Trophoblast cell (in vitro differentiated cells and primary cell): ENCODE results near the gene MAP7D2.
"Not testable (repeated sequence)": the region's sequence is repeated elsewhere in the genome, so short reads cannot be mapped to it uniquely, and the experiment has no call there.

ENCODE experiments used
- DNase-seq, 2 donors: peaks; one replicate each; pipeline ENCODE4 v3.0.0-alpha.2; 2016
- H2AFZ ChIP-seq: 2 replicates; pipeline ENCODE4 v1.6.1; 2013; ENCODE audit warnings: low read length, moderate library complexity, mild to moderate bottlenecking; ENCODE audit not compliant: insufficient read depth, poor library complexity
- H2AK5ac ChIP-seq: 2 replicates; pipeline ENCODE4 v1.6.1; 2013; ENCODE audit warnings: mild to moderate bottlenecking, low read length
- H2BK120ac ChIP-seq: 2 replicates; pipeline ENCODE4 v1.6.1; 2013; ENCODE audit warnings: low read length, mild to moderate bottlenecking, moderate library complexity; ENCODE audit not compliant: insufficient read depth, poor library complexity
- H2BK12ac ChIP-seq: 2 replicates; pipeline ENCODE4 v1.6.1; 2013; ENCODE audit warnings: mild to moderate bottlenecking, low read length, moderate library complexity
- H2BK5ac ChIP-seq: 2 replicates; pipeline ENCODE4 v1.6.1; 2013; ENCODE audit warnings: low read length, low read depth, moderate library complexity, mild to moderate bottlenecking; ENCODE audit not compliant: poor library complexity
- H3K14ac ChIP-seq: 2 replicates; pipeline ENCODE4 v1.6.1; 2013; ENCODE audit warnings: mild to moderate bottlenecking, low read length
- H3K18ac ChIP-seq: 2 replicates; pipeline ENCODE4 v1.6.1; 2013; ENCODE audit warnings: mild to moderate bottlenecking, low read length
- H3K23ac ChIP-seq: 2 replicates; pipeline ENCODE4 v1.6.1; 2013; ENCODE audit warnings: low read length
- H3K27ac ChIP-seq: 2 replicates; pipeline ENCODE4 v1.5.1; 2013; ENCODE audit warnings: low read depth, mild to moderate bottlenecking, inconsistent platforms, low read length, moderate library complexity
- H3K27me3 ChIP-seq: 2 replicates; pipeline ENCODE4 v1.6.1; 2013; ENCODE audit warnings: inconsistent platforms, mild to moderate bottlenecking, low read length, moderate library complexity; ENCODE audit not compliant: insufficient read depth
- H3K36me3 ChIP-seq, 2 experiments: 1 replicate in 1 of 2; 2 replicates in 1 of 2; pipeline ENCODE4 v1.6.1; 2013; ENCODE audit warnings: low read length in 2 of 2, mild to moderate bottlenecking in 2 of 2, moderate library complexity in 1 of 2; ENCODE audit not compliant: insufficient read depth in 2 of 2, control insufficient read depth in 1 of 2
- H3K4ac ChIP-seq: 2 replicates; pipeline ENCODE4 v1.6.1; 2013; ENCODE audit warnings: low read depth, mild to moderate bottlenecking, low read length, moderate library complexity
- H3K4me1 ChIP-seq, 2 experiments: 1 replicate in 1 of 2; 2 replicates in 1 of 2; pipeline ENCODE4 v1.6.1; 2013; ENCODE audit warnings: low read length in 2 of 2, mild to moderate bottlenecking in 2 of 2, moderate library complexity in 1 of 2; ENCODE audit not compliant: insufficient read depth in 2 of 2, control insufficient read depth in 1 of 2
- H3K4me2 ChIP-seq: 2 replicates; pipeline ENCODE4 v1.6.1; 2013; ENCODE audit warnings: inconsistent platforms, mild to moderate bottlenecking, low read length, moderate library complexity
- H3K4me3 ChIP-seq: 2 replicates; pipeline ENCODE4 v1.5.1; 2013; ENCODE audit warnings: mild to moderate bottlenecking, low read depth, low read length, inconsistent platforms
- H3K79me1 ChIP-seq: one replicate; pipeline ENCODE4 v1.6.1; 2013; ENCODE audit warnings: low read length
- H3K79me2 ChIP-seq: 2 replicates; pipeline ENCODE4 v1.6.1; 2013; ENCODE audit warnings: low read length, mild to moderate bottlenecking; ENCODE audit not compliant: control insufficient read depth, insufficient read depth, poor library complexity
- H3K9ac ChIP-seq: 2 replicates; pipeline ENCODE4 v1.6.1; 2013; ENCODE audit warnings: mild to moderate bottlenecking, low read length
- H3K9me3 ChIP-seq: 2 replicates; pipeline ENCODE4 v1.6.1; 2013; ENCODE audit warnings: low read depth, mild to moderate bottlenecking, control low read depth, inconsistent platforms, low read length; ENCODE audit not compliant: insufficient read depth
- H4K12ac ChIP-seq: 2 replicates; pipeline ENCODE4 v1.6.1; 2013; ENCODE audit warnings: low read depth, mild to moderate bottlenecking, low read length, moderate library complexity
- H4K8ac ChIP-seq: 2 replicates; pipeline ENCODE4 v1.6.1; 2013; ENCODE audit warnings: low read depth, mild to moderate bottlenecking, low read length, moderate library complexity
- H4K91ac ChIP-seq: one replicate; pipeline ENCODE4 v1.6.1; 2013; ENCODE audit warnings: low read depth, mild to moderate bottlenecking, low read length, moderate library complexity
- WGBS: extraction: QIAGEN DNeasy Blood & Tissue Kit; methylation state at CpG from one replicate; pipeline ENCODE4 v1.1.7; 2013; ENCODE audit warnings: missing lambda C conversion rate; ENCODE audit not compliant: insufficient read length, insufficient coverage; ENCODE audit errors: extremely low coverage; 5-methylcytosine and 5-hydroxymethylcytosine counted together

The MAP7D2 gene

GRCh38 chrX:20128670-20129069 lies 12.0 kb upstream of the MAP7D2 start:
- Histone ChIP-seq H3K79me1 (no peaks in the 10 kb centered on the region), H3K4me2 (no peak overlapping the region), H2BK5ac (no peak overlapping the region), H2AK5ac (no peak overlapping the region), H3K79me2 (no peaks in the 10 kb centered on the region), H3K4me3 (no peak overlapping the region), H2AFZ (no peak overlapping the region), H3K27ac (no peak overlapping the region), H3K4ac (no peak overlapping the region), H3K23ac (no peak overlapping the region), H4K12ac (no peak overlapping the region), H2BK12ac (no peak overlapping the region), H3K9me3 (no peaks in the 10 kb centered on the region), H2BK120ac (no peak overlapping the region), H4K8ac (no peak overlapping the region), H3K18ac (no peak overlapping the region), H3K4me1 (no peaks in the 10 kb centered on the region), H4K91ac (no peak overlapping the region), H3K27me3 (no peaks in the 10 kb centered on the region), H3K14ac (no peak overlapping the region), H3K9ac (no peak overlapping the region), H3K36me3 (peaks cover 9 to 13% of the 10 kb centered on the region in 2 experiments)
- DNase-seq: no peak
- no CpG with 5 or more reads among the region's 4 CpGs for WGBS

- H3K79me1 ChIP-seq: not testable (repeated sequence)
Measured at GRCh38 chrX:20127440-20127839, 10.7 kb upstream of the MAP7D2 start.

DNA sequence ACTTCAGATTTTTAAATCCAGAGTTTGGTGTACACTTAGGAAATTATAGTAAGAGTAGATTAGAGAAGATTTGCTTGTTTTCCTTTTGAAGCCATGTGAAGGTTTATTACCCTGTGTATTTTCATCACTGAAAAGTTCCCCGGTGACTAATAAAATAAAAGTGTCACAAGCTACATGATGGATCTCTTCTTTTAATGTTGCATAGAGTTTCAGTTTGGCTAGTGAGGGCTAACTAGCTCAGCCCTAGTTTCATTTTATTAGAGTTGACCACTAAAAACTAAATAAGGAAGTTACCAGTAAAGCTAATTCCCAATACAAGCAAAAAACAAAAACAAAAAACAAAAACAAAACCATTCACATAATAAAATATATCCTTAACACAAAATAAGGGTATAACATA lies 10.1 kb upstream of the MAP7D2 start:
- not testable (repeated sequence) for H2BK120ac ChIP-seq, H2AK5ac ChIP-seq, H2AFZ ChIP-seq, H3K14ac ChIP-seq, H3K79me2 ChIP-seq, H3K79me1 ChIP-seq, H3K9ac ChIP-seq, H4K8ac ChIP-seq, H3K27ac ChIP-seq, H3K4me1 ChIP-seq, H3K4ac ChIP-seq, DNase-seq, H3K4me2 ChIP-seq, H3K27me3 ChIP-seq, H3K4me3 ChIP-seq, H2BK5ac ChIP-seq, H4K12ac ChIP-seq, H3K18ac ChIP-seq, H4K91ac ChIP-seq, H3K23ac ChIP-seq, H3K36me3 ChIP-seq, H2BK12ac ChIP-seq, H3K9me3 ChIP-seq
- no CpG with 5 or more reads among the region's 1 CpG for WGBS

More at GRCh38 chrX:20127440-20127839, 10.7 kb upstream of the MAP7D2 start:
- not testable (repeated sequence) for H3K36me3 ChIP-seq, H3K23ac ChIP-seq, H4K12ac ChIP-seq, H2BK5ac ChIP-seq, H2BK12ac ChIP-seq, H3K27ac ChIP-seq, H3K9me3 ChIP-seq, H3K14ac ChIP-seq, DNase-seq, H4K91ac ChIP-seq, H2AK5ac ChIP-seq, H3K4me3 ChIP-seq, H2AFZ ChIP-seq, H3K27me3 ChIP-seq, H3K4ac ChIP-seq, H3K18ac ChIP-seq, H4K8ac ChIP-seq, H2BK120ac ChIP-seq, H3K4me2 ChIP-seq, H3K4me1 ChIP-seq, H3K9ac ChIP-seq, H3K79me2 ChIP-seq
- no CpG with 5 or more reads among the region's 3 CpGs for WGBS

GRCh38 chrX:20124964-20125363 lies 8.3 kb upstream of the MAP7D2 start:
- H3K79me1 ChIP-seq: no peaks in the 10 kb centered on the region

More at GRCh38 chrX:20124964-20125363, 8.3 kb upstream of the MAP7D2 start:
- H2AK5ac ChIP-seq: no peak overlapping the region
- H2BK120ac ChIP-seq: no peak overlapping the region
- H3K4me1 ChIP-seq: no peaks in the 10 kb centered on the region
- no peaks in the 10 kb centered on the region for H3K79me2 ChIP-seq
- H4K12ac ChIP-seq: no peak overlapping the region
- no peak overlapping the region for H3K18ac ChIP-seq
- no peak for DNase-seq
- H3K9ac ChIP-seq: no peak overlapping the region
- H3K4ac ChIP-seq: no peak overlapping the region
- H4K8ac ChIP-seq: no peak overlapping the region
- no peak overlapping the region for H3K27ac ChIP-seq
- H3K4me3 ChIP-seq: no peak overlapping the region
- H2AFZ ChIP-seq: no peak overlapping the region
- no peaks in the 10 kb centered on the region for H3K27me3 ChIP-seq
- peaks cover 2 to 4% of the 10 kb centered on the region in 2 experiments for H3K36me3 ChIP-seq
- no peaks in the 10 kb centered on the region for H3K9me3 ChIP-seq
- H2BK12ac ChIP-seq: no peak overlapping the region
- no peak overlapping the region for H3K4me2 ChIP-seq
- no peak overlapping the region for H3K14ac ChIP-seq
- H4K91ac ChIP-seq: no peak overlapping the region
- H3K23ac ChIP-seq: no peak overlapping the region
- H2BK5ac ChIP-seq: no peak overlapping the region
